ENCODE measurements around the gene MPPED2.

The MPPED2 gene

DNA sequence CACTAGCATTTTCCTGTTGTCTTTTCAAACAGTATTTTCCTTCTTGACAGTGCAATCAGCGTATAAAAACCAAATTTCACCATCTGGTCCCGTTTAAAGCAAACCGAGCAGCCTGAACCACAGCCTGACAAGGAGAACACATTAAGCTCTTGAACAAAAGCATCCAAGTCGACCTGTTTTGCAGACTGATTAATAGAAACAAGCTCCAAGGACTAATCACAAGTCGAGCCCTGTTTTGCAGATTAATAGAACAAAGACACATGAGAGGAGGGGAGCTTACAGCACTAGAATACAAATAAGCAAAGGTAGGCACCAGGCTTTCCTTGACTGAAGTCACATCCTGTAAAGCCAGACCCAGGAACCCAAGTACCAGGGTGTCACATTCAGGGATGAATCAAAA, 104.8 kb downstream of the MPPED2 start:
- DNase-seq: no peak

DNA sequence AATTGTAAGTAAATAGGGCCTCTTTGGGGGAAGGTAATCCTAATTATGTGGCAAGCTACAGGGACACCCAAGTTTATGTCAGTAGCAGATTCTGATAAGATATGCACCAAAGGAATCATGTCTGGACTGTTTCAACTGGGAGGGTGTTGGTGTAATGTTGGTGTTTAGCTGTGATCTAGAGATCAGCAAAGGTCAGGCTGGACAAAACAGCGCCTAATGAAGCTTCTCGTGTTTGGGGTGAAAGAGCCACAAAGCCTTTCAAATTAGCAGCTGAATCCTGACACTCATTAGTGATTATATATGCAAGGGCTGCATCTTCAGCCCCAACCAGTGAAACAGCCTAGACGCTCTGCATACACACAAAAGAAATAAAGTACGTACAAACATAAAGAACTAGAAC, 106.3 kb downstream of the MPPED2 start:
- DNase-seq: no peak

DNA sequence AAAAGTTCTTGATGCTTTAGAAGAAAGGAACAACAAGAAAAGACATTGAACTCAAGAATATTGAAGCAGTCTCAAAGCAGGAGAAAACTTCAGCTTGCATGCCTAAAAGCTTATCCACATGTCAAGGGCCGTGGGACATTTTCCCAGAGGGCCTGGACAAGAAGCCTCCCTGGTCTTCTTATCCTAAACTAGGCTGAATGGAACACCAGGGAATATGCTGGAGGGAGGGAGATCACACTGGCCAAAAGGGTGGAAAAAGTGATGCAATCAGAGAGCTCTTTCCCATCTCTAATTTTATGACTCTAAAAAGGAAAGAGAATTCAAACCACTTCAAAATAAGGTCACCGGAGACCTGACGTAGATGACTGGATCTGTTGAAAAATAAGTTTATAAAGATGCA, 107.2 kb downstream of the MPPED2 start:
- no peak for DNase-seq

DNA sequence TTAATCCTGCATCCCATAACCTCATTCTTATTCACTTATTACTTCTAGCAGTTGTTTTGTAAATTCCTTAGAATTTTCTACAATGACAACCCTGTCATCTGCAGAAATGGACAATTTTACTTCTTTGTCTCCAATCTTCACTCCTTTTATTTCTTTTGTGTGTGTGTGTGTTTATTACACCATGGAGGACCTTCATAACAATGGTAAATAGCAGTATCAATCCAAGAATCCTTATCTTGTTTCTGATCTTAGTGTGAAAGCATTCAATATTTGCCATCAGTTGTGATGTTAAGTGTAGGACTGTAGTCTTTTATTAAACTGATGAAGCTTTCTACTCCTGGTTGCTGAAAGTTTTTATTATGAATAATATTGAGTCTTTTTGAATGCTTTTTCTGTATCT, 109.1 kb downstream of the MPPED2 start:
- no peak for DNase-seq

DNA sequence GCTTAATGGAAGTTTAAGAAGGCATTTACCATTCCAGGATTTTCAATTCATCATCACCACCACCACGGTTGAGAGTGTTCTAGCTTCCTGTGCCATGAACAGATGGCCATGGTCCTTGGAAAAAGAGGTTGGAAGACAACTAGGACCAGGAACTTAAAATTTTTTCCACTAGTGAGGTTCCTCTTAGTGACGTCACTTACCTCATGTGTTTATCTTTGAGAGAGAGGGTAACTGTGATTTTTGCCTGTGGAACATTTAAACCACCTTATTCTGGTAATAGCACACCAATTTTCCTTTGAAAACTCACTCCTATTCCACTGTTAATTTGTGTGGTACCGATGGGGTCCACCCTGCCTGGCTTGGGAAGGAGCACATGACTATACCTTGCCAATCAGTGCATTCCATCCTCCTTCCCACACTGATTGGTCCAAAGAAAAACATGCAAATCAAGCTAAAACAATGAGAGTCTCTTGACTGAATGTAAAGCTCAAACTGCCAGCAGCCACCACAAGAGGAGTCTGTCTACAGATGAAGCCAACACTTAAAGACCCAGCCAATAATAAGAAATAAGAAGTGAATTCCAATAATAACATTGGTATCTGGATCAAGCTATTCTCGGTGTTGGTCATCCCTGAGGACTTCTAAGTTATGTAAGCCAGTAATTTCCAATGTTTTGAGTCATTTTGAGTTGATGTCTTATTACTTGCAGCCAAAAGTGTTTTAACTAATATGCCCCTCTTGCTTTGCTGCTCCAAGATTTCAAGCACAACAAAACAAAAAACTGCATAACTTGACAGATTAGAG, 111.8 kb downstream of the MPPED2 start:
- no peak for DNase-seq

DNA sequence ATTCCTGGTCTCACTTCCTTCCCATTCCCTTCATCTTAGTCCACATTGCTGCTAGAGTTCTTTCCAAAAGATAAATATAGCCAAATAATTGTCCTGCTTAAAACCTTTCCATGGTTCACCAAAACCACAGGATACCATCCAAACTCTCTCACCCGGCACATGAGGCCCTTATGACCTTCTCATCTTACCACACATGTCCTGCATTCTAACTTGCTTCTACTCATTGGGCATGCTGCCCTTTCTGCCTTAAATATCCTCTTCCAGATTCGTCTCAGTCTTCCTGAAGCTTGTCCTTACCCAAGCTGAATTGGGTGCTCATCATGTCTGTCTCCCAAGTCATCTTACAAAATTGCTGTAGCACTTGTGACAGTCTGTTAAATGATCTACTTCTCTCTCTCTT, 114.9 kb downstream of the MPPED2 start:
- DNase-seq: no peak

DNA sequence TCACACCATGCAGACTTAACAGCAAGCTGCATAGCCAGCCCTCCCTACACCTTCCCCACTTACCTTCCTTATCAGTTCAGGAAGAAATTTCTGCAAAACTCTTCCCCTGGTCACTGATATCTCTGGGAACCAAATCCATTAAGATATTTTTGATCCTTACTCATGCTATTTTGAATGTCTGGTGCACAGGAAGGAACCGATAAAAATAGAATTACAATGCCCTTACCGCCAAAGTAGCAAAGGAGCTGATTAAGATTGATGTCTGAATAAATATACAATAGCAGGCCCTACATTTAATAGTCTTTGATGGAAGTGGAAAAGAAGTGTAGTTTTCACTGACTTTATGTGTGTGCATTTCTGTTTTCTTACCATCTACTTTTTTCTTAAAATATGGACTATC, 117.3 kb downstream of the MPPED2 start:
- no peak for DNase-seq

DNA sequence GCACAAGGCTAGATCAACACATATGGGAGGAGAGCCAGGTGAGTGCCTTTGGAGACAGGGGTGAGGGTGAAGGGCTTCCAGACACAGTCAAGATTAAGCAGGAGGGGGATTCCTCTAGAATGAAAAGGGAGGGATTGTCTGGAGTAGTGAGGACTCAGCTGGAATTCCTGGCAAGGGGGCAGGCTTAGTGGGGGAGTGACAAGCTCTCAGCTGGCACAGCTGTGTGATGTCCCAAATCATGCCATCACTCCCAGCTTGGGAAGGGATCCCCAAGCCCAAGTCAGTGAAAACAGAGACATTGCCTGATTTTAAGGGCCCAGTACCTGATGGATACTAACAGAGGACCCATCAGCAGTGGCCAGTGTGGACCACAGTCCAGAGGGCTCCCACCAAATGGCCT, 119.0 kb downstream of the MPPED2 start:
- no peak for DNase-seq

DNA sequence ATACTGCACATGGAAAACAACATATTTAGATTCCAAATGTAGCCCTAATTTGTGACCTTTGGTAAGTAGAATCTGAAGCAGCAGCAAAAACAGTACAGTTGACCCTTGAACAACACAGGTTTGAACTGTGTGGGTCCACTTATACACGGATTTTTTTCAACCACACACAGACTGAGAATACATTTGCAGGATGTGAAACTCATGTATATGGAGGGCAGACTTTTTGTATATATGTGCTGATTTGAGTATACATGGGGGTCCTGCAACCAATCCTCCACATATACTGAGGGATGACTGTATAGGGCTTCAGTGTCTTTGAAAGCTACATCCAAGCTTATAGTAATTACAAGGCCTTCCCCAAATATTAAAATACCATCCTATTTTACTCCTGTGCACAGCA, 120.5 kb downstream of the MPPED2 start:
- DNase-seq: no peak

DNA sequence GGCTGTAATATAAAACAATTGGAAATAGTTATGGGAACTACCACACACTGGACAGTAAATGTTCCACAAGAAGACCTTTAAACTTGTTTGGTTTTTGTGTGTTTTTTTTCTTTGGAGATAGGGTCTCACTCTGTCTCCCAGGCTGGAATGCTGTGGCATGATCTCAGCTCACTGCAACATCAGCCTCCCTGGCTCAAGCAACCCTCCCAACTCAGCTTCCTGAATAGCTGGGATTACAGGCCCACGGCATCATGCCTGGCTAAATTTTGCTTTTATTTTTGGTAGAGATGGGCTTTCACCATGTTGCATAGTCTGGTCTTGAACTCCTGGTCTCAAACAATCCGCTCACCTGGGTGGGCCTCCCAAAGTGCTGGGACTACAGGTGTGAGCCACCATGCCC, 121.0 kb downstream of the MPPED2 start:
- DNase-seq: no peak

DNA sequence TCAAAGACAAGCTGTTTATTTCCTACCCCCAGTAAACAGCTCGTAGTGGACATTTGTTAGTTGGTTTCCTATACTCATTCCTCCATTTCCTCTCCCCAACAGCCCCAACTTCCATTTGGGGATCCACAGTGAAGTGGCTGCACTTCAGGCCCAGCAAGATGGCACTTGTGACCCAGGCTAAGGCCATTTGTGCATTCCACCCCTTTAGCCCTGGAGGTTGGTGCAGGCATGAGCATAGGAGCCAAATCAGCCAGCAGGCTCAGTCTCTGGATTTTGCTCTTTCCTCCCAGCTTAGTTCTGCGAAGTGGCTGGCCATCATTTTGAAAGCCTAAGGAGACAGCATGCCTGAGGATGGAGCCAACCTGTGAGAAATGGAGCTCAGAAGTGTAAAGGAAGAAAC, 122.9 kb downstream of the MPPED2 start:
- no peak for DNase-seq

DNA sequence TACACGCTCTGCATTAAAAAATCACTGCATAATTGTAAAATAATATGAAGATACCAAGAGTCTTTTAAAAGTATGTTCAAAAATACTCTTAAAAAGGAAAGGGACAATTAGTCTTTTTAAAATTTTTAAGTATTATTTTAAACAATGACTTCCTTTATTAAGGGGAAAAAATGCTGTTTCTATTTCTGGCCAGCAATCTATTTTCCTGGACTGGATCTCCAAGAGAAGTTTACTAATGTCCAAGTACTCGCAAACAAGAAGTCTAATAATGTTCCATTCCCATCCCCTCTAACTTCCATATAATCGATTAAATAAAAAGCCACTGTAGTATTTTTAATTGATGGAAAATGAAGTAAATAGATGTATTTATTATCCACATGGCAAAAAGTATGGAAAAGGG, 123.7 kb downstream of the MPPED2 start:
- DNase-seq: no peak

DNA sequence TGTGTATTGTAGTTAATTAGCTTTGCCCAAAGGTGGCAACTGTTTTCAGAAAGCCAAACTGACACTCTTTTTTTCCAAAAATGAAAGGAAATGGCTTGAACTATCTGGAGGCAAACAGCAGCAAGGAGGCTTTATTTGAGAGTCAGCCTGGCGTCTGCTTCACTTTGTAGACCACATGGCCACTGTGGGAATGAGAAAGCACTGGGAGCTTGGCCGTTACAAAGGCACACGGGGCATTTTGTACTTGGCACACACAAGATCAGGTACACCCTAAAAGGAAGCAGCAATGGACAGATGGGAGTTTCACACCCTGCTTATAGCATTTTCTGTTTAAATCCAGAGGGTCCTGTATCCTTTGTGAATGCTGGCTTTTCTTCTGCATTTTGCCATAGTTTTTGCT, 126.3 kb downstream of the MPPED2 start:
- DNase-seq: no peak

DNA sequence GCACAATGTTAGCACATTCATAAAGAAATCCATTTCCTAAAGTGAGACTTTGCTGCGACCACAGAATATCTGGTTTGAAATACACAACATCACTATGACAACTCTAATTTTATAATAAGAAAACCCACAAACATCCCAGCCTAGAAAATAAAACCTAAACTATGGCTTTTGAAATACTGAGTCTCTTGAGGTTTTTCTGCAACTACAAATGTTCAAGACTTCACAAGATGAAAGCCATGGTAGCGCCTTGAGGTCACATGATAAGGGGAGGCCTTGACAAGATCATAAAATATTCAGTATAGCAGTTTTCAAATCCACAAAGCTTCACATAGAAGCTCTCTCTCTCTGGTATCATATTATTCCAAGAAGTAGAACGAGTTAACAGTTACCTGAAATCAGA, 126.8 kb downstream of the MPPED2 start:
- no peak for DNase-seq

DNA sequence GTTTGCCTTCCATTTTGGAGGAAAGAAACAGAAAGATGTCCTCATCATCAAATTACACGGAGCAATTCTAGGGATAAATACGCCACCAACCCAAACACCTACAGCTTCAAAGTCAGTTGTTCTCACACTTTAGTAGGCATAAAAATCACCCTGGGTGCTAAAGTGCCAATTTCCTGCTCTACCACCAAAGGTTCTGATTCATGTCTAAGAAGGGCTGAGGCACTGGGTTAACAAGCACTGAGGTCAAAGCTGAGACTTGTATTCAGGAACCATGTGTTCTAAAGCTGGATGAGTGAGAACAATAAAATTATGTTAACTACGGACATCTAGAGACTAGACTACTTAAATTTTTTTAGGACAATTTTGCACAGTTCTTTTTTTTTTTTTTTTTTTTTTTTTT, 127.6 kb downstream of the MPPED2 start:
- no peak for DNase-seq

DNA sequence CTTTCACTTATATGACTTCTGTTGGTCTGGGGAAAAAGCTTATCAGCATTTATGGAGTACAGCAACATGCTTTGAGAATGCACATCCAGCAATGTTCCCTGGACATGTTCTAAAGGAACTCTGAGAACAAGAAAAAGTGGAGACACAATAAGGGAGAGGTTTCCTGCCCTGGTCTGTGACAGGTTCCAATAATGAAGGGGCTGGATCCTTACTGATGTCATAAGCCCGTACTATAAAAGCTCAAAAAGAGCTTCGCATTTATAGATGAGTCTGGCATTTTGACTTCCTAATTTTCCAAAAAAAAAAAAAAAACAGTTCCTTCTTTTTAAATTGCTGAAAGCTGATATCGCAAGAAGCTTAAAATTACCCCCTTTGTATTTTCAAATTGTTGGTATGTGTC, 129.1 kb downstream of the MPPED2 start:
- DNase-seq: no peak

DNA sequence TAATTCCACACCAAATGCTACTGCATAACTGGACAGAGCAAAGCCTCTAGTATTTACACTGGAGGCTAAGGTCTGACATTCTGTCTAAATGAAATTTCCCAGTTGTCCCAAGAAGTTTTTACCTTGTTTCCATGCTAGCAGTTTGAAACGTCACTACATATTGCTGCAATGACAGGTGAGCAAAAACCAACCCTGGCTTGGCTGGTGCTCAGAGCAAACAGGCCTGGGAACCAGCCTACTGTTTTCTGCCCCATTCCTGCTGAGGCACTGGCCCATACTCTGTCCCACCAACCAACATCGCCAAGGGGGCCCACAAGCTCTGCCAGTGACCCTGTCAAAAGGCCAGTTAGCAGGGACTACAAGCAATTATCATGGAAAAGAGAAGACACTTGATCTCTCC, 131.1 kb downstream of the MPPED2 start:
- DNase-seq: no peak

DNA sequence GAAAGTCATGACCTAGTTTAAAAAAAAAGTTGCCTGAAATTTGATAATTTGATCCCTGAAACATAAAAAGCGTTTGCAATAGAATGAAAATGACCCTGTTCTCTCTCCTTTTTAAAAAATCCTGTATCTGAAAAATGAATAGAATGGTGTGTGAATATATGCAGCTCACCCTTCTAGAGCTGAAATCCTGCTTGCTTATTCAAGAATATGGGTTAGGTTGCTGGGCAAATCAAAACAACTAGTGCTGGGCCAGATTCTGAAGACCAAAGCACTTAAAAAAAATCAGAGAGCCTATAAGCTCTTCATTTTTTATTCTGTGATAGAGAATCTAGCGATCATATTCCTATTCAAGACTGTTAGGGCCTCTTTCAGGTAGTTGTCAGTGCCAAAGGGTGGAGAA, 131.6 kb downstream of the MPPED2 start:
- DNase-seq: no peak

DNA sequence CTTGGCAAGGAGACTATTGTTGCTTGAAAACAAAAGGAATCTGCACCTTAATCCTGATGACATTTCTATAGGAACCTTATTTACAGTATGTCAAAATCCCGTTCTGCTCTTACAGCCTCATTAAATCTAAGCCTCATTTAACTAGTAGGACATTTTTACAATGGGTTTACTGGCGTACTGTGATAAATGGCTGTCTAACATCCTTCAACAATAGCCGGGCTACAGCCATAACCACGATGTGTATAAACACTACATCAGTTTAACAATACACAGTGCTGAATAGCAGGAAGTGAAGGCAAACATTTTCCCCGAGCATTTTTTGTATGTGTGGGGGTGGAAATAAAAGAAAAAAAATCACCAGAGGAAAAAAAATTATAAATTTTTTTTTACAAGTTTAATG, 132.0 kb downstream of the MPPED2 start:
- no peak for DNase-seq

DNA sequence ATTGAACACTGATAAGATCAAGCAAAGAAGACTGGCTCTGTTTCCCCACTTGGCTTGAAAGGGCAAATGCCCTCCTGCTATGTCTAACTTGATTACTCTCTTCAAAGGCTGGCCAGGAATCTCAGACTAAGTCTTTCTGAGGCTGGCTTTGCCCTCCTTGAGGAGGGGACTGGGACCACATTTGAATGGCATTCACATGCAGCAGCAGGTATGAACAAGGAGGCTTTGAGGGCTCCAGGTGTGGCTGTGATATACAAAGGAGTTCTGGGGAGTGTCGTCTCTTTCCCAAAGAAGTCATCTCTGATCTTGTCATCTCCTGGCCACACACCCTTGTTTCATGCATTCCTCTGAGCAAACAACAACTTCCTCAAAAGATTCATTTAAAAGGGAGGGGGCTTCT, 132.4 kb downstream of the MPPED2 start:
- DNase-seq: no peak

DNA sequence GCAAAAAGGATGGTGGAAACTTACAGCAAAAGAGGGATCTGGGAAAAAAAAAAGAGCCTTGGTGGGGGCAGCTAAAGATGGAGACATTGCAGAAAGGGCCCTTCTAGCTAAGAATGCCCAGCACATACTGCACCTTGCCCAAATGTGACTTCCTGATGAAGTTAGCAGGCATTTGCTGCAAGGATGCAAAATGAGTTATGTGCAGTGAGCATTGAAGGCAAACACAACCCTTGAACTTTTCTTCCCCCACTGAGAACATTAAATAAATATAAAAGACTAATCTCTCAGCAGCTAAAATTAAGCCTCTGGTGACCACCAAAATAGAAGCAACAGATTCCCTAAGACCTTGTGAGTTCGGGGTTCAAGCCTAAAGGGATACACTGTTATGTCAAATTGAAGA, 133.3 kb downstream of the MPPED2 start:
- DNase-seq: no peak

DNA sequence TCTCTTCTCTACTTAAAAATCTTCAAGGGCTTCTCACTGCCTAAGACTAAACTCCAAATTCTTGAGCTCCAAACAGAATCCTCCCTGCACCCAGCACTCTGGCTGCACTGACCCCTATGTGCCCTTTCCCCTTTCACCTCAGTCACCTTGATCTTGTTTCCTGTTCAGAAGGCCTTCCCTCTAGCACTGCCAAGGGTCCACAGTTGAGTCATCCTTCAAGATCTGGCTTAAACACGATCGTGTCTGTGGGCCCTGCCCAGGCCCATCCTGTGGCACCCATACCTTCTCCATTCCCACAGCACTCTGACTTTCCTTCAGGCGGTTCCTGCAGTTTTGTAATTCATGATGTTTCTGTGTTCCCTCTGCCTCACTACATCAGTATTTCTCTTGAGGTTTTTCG, 134.0 kb downstream of the MPPED2 start:
- DNase-seq: no peak

DNA sequence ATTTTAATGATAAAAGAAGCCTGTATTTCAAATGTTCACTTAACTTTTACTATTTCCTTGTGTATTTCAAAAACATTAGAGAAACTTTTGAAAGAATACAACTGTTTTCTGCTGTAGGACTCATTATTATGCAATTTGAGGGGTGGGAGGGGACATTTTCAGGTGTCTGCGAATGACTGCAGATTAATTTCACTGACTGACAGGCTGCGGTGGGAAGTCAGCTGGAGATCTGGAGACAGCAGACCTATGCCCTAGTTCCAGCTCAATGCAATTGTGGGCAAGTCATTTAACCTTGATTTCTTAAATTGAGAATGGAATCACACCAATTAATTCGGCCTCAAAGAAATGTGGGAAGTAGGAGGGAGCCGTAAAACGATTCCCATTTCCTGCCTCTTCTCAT, 134.5 kb downstream of the MPPED2 start:
- no peak for DNase-seq

DNA sequence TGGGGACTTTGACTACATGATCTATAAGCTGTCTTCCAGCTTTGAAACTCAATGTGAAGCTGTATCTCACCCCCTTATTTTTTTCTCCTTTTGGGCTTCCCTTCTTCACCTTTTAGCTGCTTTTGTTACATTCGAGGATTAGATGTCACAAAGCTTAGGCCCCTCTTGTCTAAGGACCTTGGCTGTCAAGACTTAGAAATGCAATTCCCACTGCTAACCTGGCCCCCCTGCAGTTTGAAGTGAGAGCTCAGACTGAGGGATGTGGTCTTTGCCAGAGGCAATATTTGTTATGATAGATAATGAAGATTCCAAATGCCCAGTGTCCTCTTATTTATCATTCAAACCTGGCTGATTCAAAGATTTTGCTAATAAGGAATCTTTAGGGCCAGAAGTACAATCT, 135.0 kb downstream of the MPPED2 start:
- no peak for DNase-seq

DNA sequence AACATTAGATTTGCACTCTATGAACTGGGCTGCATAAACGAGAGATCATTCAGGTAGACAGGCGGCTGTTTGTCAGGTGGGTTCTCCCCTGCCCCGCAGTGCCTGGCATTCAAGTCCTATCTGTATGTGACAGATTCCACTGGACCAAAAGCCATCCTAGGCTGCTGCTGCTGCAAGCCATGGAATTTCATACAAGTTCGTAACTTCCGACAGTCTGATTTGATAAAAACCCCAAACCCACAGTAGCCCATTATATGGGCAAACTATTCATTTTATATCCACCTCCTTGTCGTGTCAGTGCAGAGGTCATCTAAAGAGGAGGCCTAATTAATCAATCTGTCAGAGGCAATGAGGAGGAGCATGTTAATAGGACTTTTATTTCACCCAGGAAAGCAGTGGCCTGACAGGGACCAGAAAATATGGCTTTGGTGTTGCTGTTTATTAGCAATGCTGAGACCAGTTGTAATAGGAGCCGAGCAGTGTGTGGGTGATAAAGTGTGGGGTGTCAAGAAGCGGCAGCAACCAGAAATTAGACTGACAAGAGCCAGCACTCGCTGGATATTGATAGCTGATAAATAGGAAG, 139.0 kb downstream of the MPPED2 start:
- DNase-seq: no peak
